ENCODE results near the gene LMBRD2.
"Not testable (repeated sequence)": the region's sequence is repeated elsewhere in the genome, so short reads cannot be mapped to it uniquely, and the experiment has no call there.

The LMBRD2 gene

DNA sequence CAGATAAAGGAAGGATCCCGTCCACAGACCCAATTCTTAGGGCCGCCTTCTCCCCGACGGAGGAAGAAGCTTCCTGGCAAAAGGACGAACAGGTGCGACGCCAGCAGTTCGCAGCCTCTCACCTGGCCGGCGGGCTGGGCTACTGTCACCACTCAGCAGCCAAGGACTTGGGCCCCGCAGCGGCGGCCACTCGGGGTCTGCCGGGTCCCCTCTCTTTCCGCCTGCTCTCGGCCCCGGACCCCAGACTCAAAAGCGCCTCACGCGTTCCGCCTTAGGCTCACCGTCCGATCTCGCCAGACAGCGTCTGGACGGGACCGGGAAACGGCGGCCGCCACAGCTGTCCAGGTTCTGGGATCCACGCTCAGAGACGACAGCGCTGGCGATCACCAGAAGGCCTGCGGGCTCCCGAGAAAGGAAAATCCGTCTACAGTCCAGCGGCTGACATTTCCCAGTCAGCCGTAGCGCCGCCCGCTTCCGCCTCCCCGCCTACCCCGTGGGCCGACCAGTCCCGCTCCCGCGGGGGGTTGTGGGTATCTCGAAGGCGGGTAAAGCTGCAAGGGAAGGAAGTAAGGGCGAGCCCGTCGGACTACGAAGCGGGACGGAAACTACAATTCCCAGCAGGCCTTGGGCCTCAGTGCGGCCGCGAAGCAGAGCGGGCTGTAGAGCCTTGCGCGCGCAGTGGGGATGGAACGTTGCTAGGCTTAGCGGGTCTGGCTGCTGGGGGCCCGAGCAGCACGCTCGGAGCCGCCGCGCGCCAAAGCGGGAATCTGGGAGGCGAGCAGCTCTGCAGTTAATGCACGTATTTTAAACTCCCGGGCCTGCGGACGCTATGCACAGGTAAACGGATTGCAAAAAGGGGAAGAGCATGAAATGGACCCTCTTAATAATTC, at the start of gene LMBRD2, which contains the start of gene SKP2:
Gene LMBRD2 (minus strand): TSS at position 454 of the 890 bp plus-strand sequence. CDS start 8,538 bp downstream, outside the sequence.
Gene SKP2 (plus strand): TSS at position 678 of the 890 bp plus-strand sequence. CDS start 152 bp downstream, at position 830.
- in situ Hi-C loops (cut with MboI; ENCODE audit: low sequenced_read_pairs) = no loop called here

DNA sequence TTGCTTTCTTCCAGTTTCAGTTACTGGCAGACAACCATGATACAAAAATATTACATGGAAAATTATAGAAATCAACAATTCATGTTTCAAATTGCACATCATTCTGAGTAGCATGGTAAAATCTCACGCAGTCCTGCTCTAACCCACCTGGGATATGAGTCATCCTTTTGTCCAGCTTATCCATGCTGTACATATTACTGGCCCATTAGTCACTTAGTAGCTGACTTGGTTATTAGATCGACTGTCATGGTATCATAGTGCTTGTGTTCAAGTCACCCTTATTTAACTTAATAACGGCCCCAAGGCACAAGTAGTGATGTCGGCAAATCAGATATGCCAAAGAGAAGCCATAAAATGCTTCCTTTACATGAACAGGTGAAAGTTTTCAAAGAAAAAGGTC, 48.8 kb upstream of the LMBRD2 start:
- in situ Hi-C loops (cut with MboI; ENCODE audit: low sequenced_read_pairs) = no loop called here

DNA sequence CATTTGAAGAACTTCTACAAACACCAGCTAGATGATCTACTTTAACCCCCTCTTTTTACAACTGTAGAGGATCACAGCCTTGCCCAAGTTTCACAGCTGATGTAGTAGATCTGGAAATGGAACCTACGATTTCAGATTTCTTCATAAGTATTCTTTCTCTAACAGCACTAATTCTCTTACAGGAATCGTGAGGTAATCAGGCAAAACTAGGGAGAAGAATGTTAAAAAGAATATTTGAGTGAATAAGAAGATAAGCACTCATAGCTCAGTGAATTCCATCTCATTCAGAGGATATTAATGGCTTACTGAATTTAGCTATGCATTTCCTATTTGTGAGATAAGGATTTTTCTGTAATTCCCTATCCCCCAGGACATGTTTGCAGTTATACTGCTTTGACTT, 47.9 kb upstream of the LMBRD2 start:
- in situ Hi-C loops (cut with MboI; ENCODE audit: low sequenced_read_pairs) = no loop called here

DNA sequence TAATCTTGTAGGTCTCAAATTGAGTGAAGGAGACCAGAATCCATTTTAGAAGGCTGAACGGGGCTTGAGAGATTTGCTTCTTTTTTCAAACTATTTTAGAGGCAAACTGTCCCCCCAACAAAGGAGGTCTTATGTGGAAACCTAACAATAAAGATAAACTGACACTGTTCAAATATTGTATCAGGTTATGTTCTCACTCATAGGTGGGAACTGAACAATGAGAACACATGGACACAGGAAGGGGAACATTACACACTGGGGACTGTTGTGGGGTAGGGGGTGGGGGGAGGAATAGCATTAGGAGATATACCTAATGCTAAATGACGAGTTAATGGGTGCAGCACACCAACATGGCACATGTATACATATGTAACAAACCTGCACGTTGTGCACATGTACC, 47.1 kb upstream of the LMBRD2 start:
- in situ Hi-C loops (cut with MboI; ENCODE audit: low sequenced_read_pairs) = not testable (repeated sequence)

DNA sequence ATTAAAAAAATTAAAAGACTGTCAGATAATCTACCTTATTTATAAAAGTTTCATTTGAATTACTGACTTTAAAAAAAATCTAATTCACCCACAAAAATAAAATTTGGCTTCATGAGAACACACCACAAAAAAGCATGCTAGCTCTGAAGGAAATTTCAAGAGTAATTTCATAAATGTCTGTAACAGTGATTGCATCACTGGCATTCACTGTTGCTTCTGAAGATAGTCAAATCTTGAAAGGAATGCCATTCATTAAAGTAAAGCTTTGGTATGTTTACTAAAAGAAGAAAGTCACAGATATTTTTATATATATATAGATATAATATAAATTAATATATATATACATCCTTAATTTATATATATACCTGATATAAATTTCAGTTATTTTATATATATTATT, 46.6 kb upstream of the LMBRD2 start:
- in situ Hi-C loops (cut with MboI; ENCODE audit: low sequenced_read_pairs) = no loop called here

DNA sequence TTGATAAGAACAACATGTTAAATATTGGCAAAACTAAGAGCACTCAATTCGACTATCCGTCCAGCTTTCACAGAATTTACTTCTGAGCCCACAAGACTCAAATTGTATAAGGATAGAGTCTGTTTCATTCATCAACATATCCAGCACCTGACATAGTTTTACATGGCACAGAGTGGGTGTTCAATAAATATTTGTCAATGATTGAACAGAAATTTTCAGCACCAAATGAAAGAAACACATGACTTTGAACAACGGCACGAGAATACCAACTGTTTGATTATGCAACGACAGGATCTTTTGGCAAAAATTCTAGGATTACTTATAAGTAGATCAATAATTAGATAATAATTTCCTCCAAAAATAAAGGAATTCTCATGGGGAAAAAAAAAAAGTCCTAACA, 42.1 kb upstream of the LMBRD2 start:
- in situ Hi-C loops (cut with MboI; ENCODE audit: low sequenced_read_pairs) = no loop called here

DNA sequence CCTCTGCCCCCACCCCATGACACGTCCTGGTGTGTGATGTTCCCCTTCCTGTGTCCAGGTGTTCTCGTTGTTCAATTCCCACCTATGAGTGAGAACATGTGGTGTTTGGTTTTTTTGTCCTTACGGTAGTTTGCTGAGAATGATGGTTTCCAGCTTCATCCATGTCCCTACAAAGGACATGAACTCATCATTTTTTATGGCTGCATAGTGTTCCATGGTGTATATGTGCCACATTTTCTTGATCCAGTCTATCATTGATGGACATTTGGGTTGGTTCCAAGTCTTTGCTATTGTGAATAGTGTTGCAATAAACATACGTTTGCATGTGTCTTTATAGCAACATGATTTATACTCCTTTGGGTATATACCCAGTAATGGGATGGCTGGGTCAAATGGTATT, 32.7 kb upstream of the LMBRD2 start:
- in situ Hi-C loops (cut with MboI; ENCODE audit: low sequenced_read_pairs) = not testable (repeated sequence)

DNA sequence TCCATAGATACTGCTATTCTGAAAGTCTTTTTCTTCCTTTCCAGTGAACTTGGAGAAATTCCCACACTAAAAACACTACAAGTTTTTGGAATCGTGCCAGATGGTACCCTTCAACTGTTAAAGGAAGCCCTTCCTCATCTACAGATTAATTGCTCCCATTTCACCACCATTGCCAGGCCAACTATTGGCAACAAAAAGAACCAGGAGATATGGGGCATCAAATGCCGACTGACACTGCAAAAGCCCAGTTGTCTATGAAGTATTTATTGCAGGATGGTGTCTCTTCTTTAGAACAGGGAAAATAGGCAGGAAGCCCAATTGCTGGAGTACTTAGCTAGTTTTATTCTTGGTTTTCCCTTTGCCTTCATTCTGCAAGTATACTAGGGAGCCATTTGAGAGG, 30.1 kb upstream of the LMBRD2 start:
- in situ Hi-C loops (cut with MboI; ENCODE audit: low sequenced_read_pairs) = no loop called here

DNA sequence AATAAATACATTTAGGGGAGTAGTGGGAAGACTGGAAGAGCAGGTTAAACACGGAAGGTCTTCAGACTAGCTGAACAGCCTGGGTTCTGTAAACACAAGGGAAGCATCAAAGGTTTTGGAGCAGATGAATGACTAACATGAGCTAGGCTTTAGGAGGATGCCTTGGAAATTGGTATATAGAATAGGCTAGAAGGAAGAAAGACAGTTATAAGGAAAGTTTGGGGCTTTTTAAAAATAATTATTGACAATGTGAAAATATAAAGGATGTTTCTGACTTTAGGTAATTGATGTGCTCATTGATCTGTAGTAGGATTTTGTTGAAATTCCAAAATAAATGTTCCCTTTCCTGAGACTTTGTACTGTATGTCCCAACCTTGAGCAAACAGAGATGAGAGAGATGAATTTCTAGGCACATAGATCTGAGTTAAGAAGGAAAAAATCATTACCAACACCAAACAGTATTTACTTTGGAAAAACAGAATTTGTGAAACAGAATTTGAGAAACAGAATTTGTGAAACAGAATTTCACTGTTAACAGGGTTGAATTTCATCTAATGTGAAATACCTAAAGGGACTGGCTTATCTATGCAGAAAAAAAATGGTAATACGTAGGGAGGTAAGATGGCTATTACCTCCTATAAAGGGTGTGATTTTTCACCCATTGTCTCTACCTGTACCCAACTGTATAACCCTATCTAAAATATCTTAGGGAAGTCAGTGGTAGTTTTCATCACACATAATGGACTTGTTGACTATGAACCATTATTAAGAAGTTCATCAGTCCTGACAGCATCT, 29.1 kb upstream of the LMBRD2 start:
- in situ Hi-C loops (cut with MboI; ENCODE audit: low sequenced_read_pairs) = no loop called here

DNA sequence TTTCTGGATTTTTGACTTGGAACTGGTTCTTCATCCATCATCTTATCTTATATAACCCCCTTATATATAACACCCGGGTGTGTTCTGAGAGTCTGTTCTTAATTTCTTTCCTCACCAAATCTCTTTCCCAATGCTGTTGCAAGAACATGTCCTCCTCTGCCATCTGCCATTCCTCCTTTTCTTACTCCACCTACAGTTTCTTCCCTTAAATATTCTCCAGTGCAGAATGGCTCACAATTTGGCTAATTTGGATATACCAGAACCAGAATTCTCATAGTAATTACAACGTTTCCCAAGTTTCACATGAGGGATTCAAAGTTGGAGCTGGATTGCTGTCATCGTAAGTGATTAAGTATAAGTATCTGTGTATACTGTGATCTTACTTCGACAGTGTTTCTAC, 28.3 kb upstream of the LMBRD2 start:
- in situ Hi-C loops (cut with MboI; ENCODE audit: low sequenced_read_pairs) = no loop called here

DNA sequence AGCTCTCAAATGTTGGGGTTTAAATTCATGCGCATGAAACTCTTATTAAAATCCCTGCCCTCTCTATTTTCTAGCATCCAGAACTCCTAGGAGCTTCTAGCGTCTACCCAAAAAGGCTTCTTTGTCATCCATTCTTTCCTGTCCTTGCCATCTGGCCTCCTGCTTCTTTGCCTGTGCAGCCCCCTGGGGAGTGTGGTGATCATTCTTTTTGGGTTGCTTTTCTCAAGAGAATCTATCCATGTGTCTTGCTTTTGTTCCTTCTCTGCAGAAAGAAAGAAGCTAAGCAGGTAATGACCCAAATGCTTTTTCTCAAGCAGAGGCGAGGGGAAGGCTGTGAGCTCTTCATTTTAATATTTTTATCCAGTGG, 26.8 kb upstream of the LMBRD2 start:
- in situ Hi-C loops (cut with MboI; ENCODE audit: low sequenced_read_pairs) = no loop called here

DNA sequence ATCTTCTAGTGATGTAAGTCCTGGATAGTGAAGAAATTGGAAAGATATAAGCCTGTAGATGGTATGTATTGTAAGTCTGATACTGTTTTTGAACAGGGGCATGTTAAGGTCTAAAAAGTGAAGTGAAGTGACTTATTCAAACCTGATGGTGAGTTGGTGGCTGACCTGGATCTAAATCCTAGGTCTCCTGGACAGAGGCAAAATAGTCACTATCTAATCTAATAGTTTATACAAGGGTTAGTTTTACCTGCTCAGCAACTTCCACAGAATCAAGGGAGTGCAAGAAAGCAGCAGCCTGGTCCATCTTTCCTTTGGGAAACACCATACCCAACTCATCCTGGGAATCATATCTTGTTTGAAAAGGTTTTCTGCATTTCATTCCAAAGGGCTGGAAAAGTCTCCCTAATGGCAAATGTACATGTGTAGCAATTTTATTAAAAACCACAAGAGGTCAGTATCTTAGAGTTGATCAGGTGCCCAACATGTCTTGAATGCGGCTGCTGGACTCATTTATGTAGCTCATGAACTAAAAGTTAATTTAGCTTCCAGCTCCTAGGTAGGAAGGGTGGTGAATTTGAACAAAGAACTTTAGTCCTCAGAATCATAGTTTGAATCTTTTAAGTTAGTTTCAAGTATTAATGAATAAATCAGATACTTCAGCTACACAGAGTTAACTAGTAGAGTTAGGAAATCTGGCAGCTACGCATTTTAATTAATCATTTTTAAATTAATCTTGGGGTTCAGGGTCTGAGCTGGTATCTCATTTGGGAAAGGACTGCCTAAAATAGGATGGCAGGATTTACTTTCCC, 26.2 kb upstream of the LMBRD2 start:
- in situ Hi-C loops (cut with MboI; ENCODE audit: low sequenced_read_pairs) = no loop called here

DNA sequence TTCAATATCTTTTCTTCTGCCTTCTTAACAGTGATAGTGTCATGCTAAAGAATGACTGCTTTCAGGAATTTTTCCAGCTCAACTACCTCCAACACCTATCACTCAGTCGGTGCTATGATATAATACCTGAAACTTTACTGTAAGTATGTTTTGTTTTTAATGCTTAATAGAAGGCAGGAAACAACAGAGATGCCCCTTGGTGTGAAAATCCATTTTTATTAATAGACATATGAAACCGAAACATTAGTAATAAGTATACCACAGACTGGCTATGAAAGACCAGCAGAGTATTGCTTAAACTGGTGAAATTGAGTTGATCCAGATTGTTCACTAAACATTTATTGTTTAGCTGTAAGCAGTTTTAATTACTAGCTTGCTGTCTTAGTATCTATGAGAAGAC, 25.5 kb upstream of the LMBRD2 start:
- in situ Hi-C loops (cut with MboI; ENCODE audit: low sequenced_read_pairs) = no loop called here

DNA sequence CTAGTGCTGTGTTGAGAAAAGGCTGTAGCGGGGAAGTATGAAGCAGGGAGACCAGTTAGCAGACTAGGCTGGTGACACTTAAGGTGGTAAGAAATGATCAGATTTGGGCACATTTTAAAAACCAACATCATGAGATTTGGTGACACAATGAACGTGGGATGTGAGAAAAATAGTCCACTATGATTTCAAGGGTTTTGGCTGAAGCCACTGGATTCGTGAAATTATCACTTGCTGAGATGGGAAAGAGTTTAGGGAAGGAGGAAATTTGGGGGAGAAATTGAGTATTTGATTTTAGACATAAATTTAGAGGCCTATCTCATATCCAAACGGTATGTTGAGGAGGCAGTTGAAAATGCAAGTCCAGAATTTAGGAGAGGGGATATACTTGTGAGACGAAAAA, 23.4 kb upstream of the LMBRD2 start:
- in situ Hi-C loops (cut with MboI; ENCODE audit: low sequenced_read_pairs) = no loop called here

DNA sequence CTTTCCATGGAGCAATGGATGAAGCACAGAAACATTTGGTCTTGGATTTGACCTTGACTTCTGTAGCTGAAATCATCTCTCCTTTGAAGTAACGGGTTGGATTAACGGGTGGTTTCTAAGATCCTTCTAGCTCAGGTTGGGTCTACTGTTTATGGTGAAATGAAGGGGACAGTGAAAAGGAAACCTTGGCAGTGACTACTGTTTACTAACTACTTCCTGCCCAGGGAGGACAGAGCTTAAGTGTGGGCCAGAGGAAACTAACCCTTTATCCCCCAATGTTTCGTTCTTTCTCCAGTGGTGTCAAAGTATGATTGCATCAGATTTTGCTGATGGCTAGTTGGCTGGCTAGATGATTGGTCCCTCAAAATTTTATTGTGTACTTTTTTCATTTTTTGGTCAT, 22.4 kb upstream of the LMBRD2 start:
- in situ Hi-C loops (cut with MboI; ENCODE audit: low sequenced_read_pairs) = no loop called here

DNA sequence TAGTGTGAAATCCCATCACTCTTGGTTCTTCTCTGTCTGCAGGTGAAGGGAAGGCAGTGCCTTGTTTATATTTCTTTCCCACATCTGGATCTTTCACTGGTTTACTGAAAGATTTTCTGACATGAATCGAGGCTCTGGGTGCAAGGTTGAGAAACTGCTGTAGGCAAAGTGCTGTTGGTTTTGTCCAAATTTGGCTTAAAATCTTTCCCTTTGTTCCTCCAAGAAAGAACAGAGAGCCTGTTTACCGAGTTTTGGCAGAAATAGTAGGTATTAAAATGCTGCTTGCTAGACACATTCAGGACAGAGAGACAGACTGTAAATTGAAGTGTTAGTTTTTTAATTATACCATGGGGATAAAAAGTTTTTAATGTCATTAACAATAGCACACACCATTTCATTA, 21.7 kb upstream of the LMBRD2 start:
- in situ Hi-C loops (cut with MboI; ENCODE audit: low sequenced_read_pairs) = no loop called here

DNA sequence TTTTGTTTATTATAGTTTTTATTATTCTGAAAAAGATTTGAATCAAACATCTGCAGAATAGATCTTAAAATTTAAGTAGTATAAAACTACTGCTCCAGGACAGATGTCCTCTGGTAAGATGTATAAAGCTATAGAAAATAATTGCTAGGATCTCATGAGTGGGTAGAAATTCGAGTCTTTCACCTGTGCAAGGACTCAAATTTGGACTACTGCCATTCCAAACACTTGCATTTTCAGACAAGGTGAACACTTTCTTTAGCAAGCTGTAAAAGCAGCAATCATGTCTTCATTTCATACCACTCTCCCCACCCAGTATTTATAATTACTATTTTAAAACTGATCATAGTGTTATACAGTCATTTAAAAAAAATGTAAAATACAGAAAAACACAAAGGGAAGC, 20.9 kb upstream of the LMBRD2 start:
- in situ Hi-C loops (cut with MboI; ENCODE audit: low sequenced_read_pairs) = no loop called here

DNA sequence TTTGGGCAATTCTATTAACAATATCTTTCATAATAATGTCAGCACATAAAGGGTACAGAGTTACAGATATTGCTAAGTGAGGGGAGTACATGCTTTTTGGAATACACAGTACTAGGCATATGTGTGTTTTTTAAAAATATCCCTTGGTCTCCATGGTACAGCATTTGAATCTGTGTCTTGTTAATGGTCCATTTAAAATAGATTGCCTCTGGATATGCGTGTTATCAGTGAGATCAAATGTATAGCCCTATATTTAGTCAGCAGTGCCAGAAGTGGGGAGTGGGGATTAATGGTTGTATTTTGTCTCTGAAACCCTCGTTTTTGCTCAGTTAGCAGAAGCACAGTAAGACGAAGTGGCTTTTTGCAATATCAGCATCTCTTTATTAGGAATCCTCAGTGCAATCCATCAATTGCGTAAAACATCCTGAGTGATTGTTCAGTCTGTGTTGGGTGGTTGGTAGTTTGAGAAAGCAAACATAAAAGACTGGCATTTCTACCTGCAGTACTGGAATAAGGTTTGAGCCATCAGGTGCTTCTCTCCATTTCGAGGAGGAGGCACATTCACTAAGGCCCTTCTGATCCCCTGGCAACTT, 19.2 kb upstream of the LMBRD2 start:
- in situ Hi-C loops (cut with MboI; ENCODE audit: low sequenced_read_pairs) = no loop called here

DNA sequence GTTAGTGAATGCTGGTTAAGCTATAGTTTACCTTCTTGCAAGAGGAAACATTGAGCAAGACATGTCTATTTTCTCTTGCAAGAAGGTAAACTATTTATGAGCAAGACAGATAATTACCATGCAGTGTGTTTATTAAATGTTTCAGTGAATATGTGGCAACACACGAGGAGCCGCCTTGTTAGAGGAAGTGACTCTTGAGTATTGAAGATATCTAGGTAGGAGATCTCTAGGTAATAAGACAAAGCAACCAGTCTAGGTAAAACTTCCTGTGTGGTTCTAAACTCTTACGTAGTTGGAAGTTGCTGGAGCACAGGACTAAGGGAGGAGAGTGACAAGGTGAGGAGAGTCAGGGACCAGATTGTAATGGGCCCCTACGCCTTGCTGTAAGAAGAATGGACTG, 17.1 kb upstream of the LMBRD2 start:
- in situ Hi-C loops (cut with MboI; ENCODE audit: low sequenced_read_pairs) = no loop called here

DNA sequence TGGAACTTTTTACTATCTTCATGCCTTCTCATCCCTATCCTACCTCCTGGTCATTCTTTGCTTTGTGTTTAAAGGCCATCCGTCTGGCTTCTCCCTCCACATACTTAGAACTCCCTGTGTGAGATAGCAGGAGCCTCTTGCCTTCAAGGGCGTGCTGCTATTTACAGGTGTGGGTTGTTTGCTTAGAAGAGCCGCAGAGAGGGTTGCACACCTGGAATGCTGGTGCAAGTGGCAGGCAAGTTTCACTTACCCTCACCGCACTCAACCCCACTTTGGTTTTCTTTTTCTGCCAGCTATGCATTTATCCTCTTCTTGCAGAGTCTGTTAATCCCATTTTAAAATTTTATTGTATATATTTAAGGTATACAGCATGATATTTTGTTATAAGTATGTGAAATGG, 12.8 kb upstream of the LMBRD2 start:
- in situ Hi-C loops (cut with MboI; ENCODE audit: low sequenced_read_pairs) = no loop called here
